HL-60 (cell line): ENCODE data around the gene KATNB1.

Experiments used
- DNase-seq, 2 experiments: peaks; one replicate each; pipeline ENCODE4 v3.0.0-alpha.2; 2010 to 2020; ENCODE audit warnings: low read depth in 1 of 2, low spot score in 1 of 2
- H3K27ac ChIP-seq: fragments of 250-450 bp; sonication (Bioruptor Pico); replicated peaks from 2 replicates; pipeline ENCODE4 v1.5.1; 2020; ENCODE audit warnings: mild to moderate bottlenecking, moderate library complexity
- H3K27me3 ChIP-seq: fragments of 250-450 bp; sonication (Bioruptor Pico); 2 replicates; pipeline ENCODE4 v1.5.1; 2021; ENCODE audit warnings: mild to moderate bottlenecking, moderate library complexity; ENCODE audit not compliant: insufficient read depth, poor library complexity, severe bottlenecking
- H3K4me3 ChIP-seq: replicated peaks from 2 replicates; pipeline ENCODE4 v1.5.1; 2011; ENCODE audit warnings: mild to moderate bottlenecking, control low read depth, low read length; ENCODE audit not compliant: insufficient read depth
- GABPA ChIP-seq: IDR thresholded peaks from 2 replicates; pipeline ENCODE4 v1.6.1; 2012; ENCODE audit warnings: low read depth
- POLR2AphosphoS5 ChIP-seq: IDR thresholded peaks from 2 replicates; pipeline ENCODE4 v1.6.1; 2012; ENCODE audit warnings: low read depth
- SPI1 ChIP-seq: IDR thresholded peaks from 2 replicates; pipeline ENCODE4 v1.6.1; 2012; ENCODE audit warnings: low read depth, mild to moderate bottlenecking, borderline replicate concordance
- TF ChIP-seq, protein P1 (sequence below): IDR thresholded peaks from 2 replicates; pipeline ENCODE4 v1.6.1; 2012; ENCODE audit warnings: low read depth; ENCODE audit not compliant: insufficient replicate concordance
- TF ChIP-seq, protein P2 (sequence below): IDR thresholded peaks from one replicate; pipeline ENCODE4 v1.5.1; 2011; ENCODE audit warnings: low read length, control low read depth, inconsistent platforms; ENCODE audit not compliant: insufficient read depth

Gene KATNB1

DNA sequence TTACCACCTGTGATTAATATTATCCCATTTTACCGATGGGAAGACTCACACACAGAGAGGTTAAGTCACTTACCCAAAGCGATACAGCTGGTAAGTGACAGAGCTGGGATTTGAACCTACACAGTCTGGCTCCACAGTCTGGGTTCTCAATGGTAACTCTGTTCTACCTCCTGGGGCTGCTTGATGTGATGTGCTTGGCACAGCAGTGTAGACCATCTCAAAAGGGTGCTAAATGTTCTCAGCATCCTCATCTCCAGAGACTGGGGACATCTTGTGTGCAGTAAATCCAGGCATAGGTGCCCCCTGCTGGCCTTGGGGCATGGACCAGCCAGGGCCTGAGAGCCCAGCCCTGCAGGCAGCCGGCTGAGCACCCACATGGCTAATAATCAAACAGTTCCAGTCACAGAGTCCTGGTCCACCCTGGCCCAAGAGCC is 15.4 kb upstream of the KATNB1 start:
- H3K4me3 ChIP-seq: no peak overlapping the region
- no peaks in the 10 kb centered on the region for H3K27me3 ChIP-seq
- H3K27ac ChIP-seq: no peak overlapping the region
- peak in 1 of 2 experiments; percentile 77 for DNase-seq
- TF ChIP-seq, protein P1, sequence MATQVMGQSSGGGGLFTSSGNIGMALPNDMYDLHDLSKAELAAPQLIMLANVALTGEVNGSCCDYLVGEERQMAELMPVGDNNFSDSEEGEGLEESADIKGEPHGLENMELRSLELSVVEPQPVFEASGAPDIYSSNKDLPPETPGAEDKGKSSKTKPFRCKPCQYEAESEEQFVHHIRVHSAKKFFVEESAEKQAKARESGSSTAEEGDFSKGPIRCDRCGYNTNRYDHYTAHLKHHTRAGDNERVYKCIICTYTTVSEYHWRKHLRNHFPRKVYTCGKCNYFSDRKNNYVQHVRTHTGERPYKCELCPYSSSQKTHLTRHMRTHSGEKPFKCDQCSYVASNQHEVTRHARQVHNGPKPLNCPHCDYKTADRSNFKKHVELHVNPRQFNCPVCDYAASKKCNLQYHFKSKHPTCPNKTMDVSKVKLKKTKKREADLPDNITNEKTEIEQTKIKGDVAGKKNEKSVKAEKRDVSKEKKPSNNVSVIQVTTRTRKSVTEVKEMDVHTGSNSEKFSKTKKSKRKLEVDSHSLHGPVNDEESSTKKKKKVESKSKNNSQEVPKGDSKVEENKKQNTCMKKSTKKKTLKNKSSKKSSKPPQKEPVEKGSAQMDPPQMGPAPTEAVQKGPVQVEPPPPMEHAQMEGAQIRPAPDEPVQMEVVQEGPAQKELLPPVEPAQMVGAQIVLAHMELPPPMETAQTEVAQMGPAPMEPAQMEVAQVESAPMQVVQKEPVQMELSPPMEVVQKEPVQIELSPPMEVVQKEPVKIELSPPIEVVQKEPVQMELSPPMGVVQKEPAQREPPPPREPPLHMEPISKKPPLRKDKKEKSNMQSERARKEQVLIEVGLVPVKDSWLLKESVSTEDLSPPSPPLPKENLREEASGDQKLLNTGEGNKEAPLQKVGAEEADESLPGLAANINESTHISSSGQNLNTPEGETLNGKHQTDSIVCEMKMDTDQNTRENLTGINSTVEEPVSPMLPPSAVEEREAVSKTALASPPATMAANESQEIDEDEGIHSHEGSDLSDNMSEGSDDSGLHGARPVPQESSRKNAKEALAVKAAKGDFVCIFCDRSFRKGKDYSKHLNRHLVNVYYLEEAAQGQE: no peak
- TF ChIP-seq POLR2AphosphoS5: no peak
- TF ChIP-seq, protein P2, sequence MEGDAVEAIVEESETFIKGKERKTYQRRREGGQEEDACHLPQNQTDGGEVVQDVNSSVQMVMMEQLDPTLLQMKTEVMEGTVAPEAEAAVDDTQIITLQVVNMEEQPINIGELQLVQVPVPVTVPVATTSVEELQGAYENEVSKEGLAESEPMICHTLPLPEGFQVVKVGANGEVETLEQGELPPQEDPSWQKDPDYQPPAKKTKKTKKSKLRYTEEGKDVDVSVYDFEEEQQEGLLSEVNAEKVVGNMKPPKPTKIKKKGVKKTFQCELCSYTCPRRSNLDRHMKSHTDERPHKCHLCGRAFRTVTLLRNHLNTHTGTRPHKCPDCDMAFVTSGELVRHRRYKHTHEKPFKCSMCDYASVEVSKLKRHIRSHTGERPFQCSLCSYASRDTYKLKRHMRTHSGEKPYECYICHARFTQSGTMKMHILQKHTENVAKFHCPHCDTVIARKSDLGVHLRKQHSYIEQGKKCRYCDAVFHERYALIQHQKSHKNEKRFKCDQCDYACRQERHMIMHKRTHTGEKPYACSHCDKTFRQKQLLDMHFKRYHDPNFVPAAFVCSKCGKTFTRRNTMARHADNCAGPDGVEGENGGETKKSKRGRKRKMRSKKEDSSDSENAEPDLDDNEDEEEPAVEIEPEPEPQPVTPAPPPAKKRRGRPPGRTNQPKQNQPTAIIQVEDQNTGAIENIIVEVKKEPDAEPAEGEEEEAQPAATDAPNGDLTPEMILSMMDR: peak; percentile 76

DNA sequence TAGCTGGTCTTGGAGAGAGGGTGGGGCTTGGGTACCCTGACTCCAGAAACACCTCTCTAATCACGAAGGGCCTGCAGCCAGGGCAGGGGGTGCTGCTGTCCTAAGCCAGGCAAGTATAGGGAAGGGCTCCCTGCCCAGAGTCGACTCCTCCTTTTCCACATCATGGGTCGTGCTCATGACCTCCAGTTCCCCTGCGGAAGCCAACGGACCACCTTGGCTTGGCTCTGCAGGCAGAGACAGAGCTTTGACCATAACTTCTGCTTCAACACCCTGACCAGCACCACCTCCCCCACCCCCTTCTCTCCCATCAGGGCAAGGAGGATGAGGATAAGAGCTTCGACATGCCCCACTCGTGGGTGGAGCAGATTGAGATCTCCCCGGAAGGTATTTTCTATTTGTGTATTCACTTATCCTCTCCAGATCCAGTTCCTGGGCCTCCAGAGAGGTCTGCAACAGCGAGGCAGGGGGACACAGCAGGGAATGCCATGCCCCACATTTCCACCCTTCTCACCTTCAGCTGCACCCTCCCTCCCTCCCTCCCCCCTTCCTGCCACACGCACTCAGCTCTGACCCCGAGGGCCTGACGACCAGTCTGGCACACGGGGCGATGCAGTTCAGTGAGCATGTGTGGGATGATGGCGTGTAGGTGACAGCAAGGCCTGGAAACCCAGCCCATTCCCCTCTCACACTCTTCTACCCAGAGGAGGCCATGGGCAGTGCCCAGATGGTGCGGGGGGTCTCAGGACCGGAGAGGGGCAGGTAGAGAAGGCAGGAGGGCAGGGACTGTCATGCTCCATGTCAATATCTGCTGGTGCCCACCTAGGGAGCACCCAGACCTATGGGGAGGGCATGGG is 14.0 kb upstream of the KATNB1 start:
- Histone ChIP-seq H3K4me3 (no peak overlapping the region), H3K27ac (no peak overlapping the region), H3K27me3 (no peaks in the 10 kb centered on the region)
- TF ChIP-seq, protein P1: no peak
- TF ChIP-seq POLR2AphosphoS5 (no peak), GABPA (no peak), SPI1 (no peak)
- TF ChIP-seq, protein P2: no peak
- no peak for DNase-seq

DNA sequence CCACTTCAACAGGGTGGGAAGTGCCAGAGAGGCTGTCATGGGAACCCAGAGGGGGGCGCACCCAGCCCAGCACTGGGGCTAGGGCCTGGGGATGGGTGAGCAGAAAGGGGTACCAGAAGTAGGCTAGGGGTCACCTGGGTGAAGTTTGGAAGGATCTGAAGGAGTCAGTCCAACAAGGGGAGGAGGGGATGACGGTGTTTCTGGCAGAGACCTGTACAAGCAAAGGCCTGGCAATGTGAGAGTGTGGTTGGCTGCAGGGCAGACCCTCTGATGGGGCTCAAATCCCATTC is 13.4 kb upstream of the KATNB1 start:
- no peak overlapping the region for H3K27ac ChIP-seq
- no peaks in the 10 kb centered on the region for H3K27me3 ChIP-seq
- TF ChIP-seq GABPA (no peak), SPI1 (no peak), POLR2AphosphoS5 (no peak)
- TF ChIP-seq, protein P1: no peak
- TF ChIP-seq, protein P2: no peak
- no peak for DNase-seq
- H3K4me3 ChIP-seq: no peak overlapping the region
